A673 (cell line): ENCODE data around the gene LRRC36. TPM values are rescaled to one million over a fixed set of nuclear protein-coding genes. Genes with fewer than 3 reads are reported as not detected.

ENCODE experiments used
- BruUV-seq: library from RNA; stranded (reverse); fragments of 400-500 nt; replicated peaks from 2 replicates; lab custom pipeline; 2021; lab: Mats Ljungman, UMichigan
- CTCF ChIA-PET: fragments of 300-600 bp; sonication (Branson Sonifier 250); formaldehyde crosslinking; loops from one replicate; lab custom pipeline; 2022; ENCODE audit warnings: antibody characterized with exemption; lab: Charles Lee
- POLR2A ChIA-PET: fragments of 300-600 bp; sonication (Branson Sonifier 250); formaldehyde crosslinking; loops from one replicate; lab custom pipeline; 2022; ENCODE audit warnings: antibody characterized with exemption; ENCODE audit not compliant: low non-redundant PET; lab: Charles Lee
- DNase-seq: peaks from one replicate; pipeline ENCODE4 v3.0.0-alpha.2; 2015; ENCODE audit warnings: low spot score
- H3K27ac ChIP-seq: fragments of 200-600 bp; sonication (generic); 2 replicates; pipeline ENCODE4 v1.5.1; 2016; ENCODE audit warnings: mixed run types, low read depth, mild to moderate bottlenecking, mixed read lengths, antibody characterized with exemption, low read length; ENCODE audit not compliant: poor library complexity, severe bottlenecking
- H3K27me3 ChIP-seq: fragments of 200-600 bp; sonication (generic); replicated peaks from 2 replicates; pipeline ENCODE4 v1.6.1; 2017; ENCODE audit warnings: mixed run types, low read depth, mild to moderate bottlenecking, mixed read lengths, antibody characterized with exemption, low read length; ENCODE audit not compliant: insufficient read depth, poor library complexity
- H3K36me3 ChIP-seq: fragments of 200-600 bp; sonication (generic); 2 replicates; pipeline ENCODE4 v1.6.1; 2016; ENCODE audit warnings: mixed run types, mild to moderate bottlenecking, mixed read lengths, antibody characterized with exemption, low read length; ENCODE audit not compliant: insufficient read depth, poor library complexity, severe bottlenecking
- H3K4me1 ChIP-seq: fragments of 200-600 bp; sonication (generic); 2 replicates; pipeline ENCODE4 v1.6.1; 2017; ENCODE audit warnings: mixed run types, mild to moderate bottlenecking, mixed read lengths, antibody characterized with exemption, low read length; ENCODE audit not compliant: insufficient read depth, poor library complexity, severe bottlenecking
- H3K4me3 ChIP-seq: fragments of 200-600 bp; sonication (generic); 2 replicates; pipeline ENCODE4 v1.5.1; 2016; ENCODE audit warnings: low read depth, mixed run types, mild to moderate bottlenecking, mixed read lengths, low read length; ENCODE audit not compliant: poor library complexity, severe bottlenecking
- H3K9me3 ChIP-seq: fragments of 200-600 bp; sonication (generic); 2 replicates; pipeline ENCODE4 v1.6.1; 2016; ENCODE audit warnings: mixed run types, low read depth, mild to moderate bottlenecking, mixed read lengths, antibody characterized with exemption, low read length; ENCODE audit not compliant: poor library complexity, severe bottlenecking
- EZH2 ChIP-seq: fragments of 200-600 bp; sonication (generic); IDR thresholded peaks from 2 replicates; pipeline ENCODE4 v1.6.1; 2017; ENCODE audit warnings: borderline replicate concordance, low read depth, mild to moderate bottlenecking, mixed read lengths, antibody characterized with exemption, low read length; ENCODE audit not compliant: poor library complexity, severe bottlenecking
- intact Hi-C: fragments of 100-400 bp; cut with micrococcal nuclease; formaldehyde crosslinking; loops from one replicate; pipeline ENCODE4 v1.10.0; 2022; ENCODE audit not compliant: unreplicated experiment
- total RNA-seq: library from RNA; stranded (reverse); gene quantifications from 2 replicates; pipeline ENCODE4 v1.2.3, GENCODE V29; 2021
- TF ChIP-seq, protein P1 (sequence below): fragments of 300-800, 200-600 bp; sonication (generic); conservative IDR thresholded peaks from 2 replicates; pipeline ENCODE4 v1.5.1; 2017; ENCODE audit warnings: low read depth, mild to moderate bottlenecking, antibody characterized with exemption, low read length, moderate library complexity, mixed read lengths

The LRRC36 gene
- total RNA-seq, 1 experiment from 2014 or later: not detected

DNA sequence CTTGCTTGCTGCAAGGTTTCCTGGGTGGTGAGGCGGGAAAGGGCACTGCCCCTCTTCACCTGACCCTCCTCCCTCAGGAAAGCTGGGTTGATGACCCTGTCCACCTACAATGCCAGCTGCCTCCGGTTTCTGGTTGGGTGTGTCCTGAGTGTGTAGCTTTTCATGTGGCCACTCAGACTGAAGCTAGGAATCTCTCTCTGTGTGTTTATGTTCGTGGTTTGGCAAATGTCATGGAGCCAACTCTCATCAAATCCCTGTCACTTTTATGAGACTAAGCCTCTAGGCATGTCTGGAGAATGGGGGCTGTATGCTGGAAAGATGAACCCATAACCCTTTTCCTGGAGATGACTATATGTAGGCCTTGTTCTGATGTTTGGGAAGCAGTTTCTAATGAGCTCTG lies 30.2 kb upstream of the LRRC36 start:
- DNase-seq: no peak
- Histone ChIP-seq H3K4me3 (no peak overlapping the region), H3K27me3 (no peaks in the 10 kb centered on the region), H3K36me3 (no peaks in the 10 kb centered on the region), H3K9me3 (no peaks in the 10 kb centered on the region), H3K4me1 (no peaks in the 10 kb centered on the region), H3K27ac (no peak overlapping the region)
- intact Hi-C loops: no loop called here
- no TSS peak for BruUV-seq
- ChIA-PET CTCF (interaction anchor here (0.9 kb wide), 1 partner anchor 36 kb away, joined by 3 read pairs; no protein-coding TSS in a partner anchor), POLR2A (no interaction called here)
- TF ChIP-seq, protein P1, sequence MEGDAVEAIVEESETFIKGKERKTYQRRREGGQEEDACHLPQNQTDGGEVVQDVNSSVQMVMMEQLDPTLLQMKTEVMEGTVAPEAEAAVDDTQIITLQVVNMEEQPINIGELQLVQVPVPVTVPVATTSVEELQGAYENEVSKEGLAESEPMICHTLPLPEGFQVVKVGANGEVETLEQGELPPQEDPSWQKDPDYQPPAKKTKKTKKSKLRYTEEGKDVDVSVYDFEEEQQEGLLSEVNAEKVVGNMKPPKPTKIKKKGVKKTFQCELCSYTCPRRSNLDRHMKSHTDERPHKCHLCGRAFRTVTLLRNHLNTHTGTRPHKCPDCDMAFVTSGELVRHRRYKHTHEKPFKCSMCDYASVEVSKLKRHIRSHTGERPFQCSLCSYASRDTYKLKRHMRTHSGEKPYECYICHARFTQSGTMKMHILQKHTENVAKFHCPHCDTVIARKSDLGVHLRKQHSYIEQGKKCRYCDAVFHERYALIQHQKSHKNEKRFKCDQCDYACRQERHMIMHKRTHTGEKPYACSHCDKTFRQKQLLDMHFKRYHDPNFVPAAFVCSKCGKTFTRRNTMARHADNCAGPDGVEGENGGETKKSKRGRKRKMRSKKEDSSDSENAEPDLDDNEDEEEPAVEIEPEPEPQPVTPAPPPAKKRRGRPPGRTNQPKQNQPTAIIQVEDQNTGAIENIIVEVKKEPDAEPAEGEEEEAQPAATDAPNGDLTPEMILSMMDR: no peak
- no peak for TF ChIP-seq EZH2

DNA sequence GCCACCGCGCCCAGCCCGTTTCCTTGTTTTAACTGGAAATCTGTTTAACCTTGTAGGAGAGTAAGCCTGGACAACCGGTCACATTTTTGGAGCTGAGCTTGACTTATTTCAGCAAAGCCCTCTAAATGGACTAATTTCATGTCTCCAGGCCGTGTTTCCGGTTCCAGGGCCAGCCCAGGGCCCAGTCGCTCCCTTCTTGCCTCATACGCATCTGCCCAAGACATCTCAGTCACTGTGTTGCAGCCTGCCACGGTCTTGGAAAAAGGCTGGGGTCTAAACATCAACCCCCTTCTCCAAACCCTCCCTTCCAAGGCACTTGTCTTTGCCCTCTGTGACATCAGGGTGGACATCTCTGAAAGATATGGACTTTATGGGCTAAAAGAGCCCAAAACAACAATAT lies 28.3 kb upstream of the LRRC36 start:
- TF ChIP-seq, protein P1: no peak
- TF ChIP-seq EZH2: no peak
- no peaks in the 10 kb centered on the region for H3K4me1 ChIP-seq
- POLR2A ChIA-PET: interaction anchor here (0.6 kb wide), 1 partner anchor 276 kb away, joined by 8 read pairs; no protein-coding TSS in a partner anchor
- H3K4me3 ChIP-seq: no peak overlapping the region
- no TSS peak for BruUV-seq
- H3K9me3 ChIP-seq: no peaks in the 10 kb centered on the region
- H3K27ac ChIP-seq: no peak overlapping the region
- no peaks in the 10 kb centered on the region for H3K27me3 ChIP-seq
- intact Hi-C loops: no loop called here
- DNase-seq: no peak
- H3K36me3 ChIP-seq: no peaks in the 10 kb centered on the region
- CTCF ChIA-PET: interaction anchor here (0.6 kb wide), 1 partner anchor 45 kb away, joined by 3 read pairs; no protein-coding TSS in a partner anchor

DNA sequence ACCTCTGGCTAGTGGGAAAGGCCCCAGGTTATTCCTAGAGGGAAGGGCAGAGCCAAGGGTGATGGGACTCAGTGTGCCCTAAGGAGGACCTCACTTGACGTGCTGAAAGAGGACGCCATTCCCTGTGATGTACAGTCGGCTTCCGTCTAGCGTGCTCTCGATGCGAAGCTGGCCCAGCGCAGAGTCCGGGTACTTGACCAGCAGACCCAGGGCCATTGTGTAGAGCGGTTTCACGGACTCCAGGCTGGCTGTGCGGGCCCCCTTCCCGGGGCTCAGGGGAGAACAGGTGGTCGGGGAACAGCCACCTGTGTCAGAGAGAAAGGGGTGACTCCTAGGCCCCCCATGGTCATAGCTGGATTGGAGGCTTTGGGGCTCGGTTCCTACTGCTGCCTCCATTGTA lies 27.3 kb upstream of the LRRC36 start:
- intact Hi-C loops: no loop called here
- CTCF ChIA-PET: no interaction called here
- H3K4me1 ChIP-seq: no peaks in the 10 kb centered on the region
- no peaks in the 10 kb centered on the region for H3K36me3 ChIP-seq
- H3K9me3 ChIP-seq: no peaks in the 10 kb centered on the region
- no TSS peak for BruUV-seq
- TF ChIP-seq, protein P1: no peak
- no peak for TF ChIP-seq EZH2
- no peak for DNase-seq
- no peak overlapping the region for H3K27ac ChIP-seq
- no peaks in the 10 kb centered on the region for H3K27me3 ChIP-seq
- POLR2A ChIA-PET: no interaction called here
- H3K4me3 ChIP-seq: no peak overlapping the region
